Breast epithelium (tissue), 4 donors: ENCODE measurements around the gene CATSPER3. TPM values are rescaled to one million over a fixed set of nuclear protein-coding genes. Genes with fewer than 3 reads are reported as not detected.

ENCODE experiments used
- DNase-seq, 2 donors: peaks; one replicate each; pipeline ENCODE4 v3.0.0-alpha.2; 2019; ENCODE audit warnings: low spot score in 2 of 2
- H3K27ac ChIP-seq, 2 donors: fragments of 200-600 bp; sonication (generic) in 1 of 2; one replicate each; pipeline ENCODE4 v1.5.1; 2016 to 2019; ENCODE audit warnings: mild to moderate bottlenecking in 1 of 2
- H3K27me3 ChIP-seq, 2 donors: fragments of 200-600 bp; sonication (generic) in 1 of 2; one replicate each; pipeline versions ENCODE4 v1.5.1 to v1.6.0; 2017 to 2019; ENCODE audit warnings: control low read depth in 1 of 2, mild to moderate bottlenecking in 1 of 2
- H3K36me3 ChIP-seq: fragments of 200-600 bp; one replicate; pipeline ENCODE4 v1.5.1; 2019
- H3K4me1 ChIP-seq, 2 donors: fragments of 200-600 bp; sonication (generic); one replicate each; pipeline ENCODE4 v1.5.1; 2016 to 2019; ENCODE audit warnings: control low read depth in 1 of 2
- H3K4me3 ChIP-seq, 3 donors: fragments of 200-600 bp; sonication (generic); 1 replicate in 2 of 3; 2 replicates in 1 of 3; pipeline ENCODE4 v1.5.1; 2016 to 2019; ENCODE audit warnings: mild to moderate bottlenecking in 3 of 3, moderate library complexity in 2 of 3
- H3K9me3 ChIP-seq, 2 donors: fragments of 200-600 bp; sonication (generic) in 1 of 2; one replicate each; pipeline ENCODE4 v1.5.1; 2016 to 2019; ENCODE audit warnings: control low read depth in 1 of 2
- POLR2A ChIP-seq: fragments of 450-650 bp; IDR thresholded peaks from one replicate; pipeline ENCODE4 v1.6.1; 2016; ENCODE audit warnings: antibody characterized with exemption, mild to moderate bottlenecking, moderate library complexity
- POLR2AphosphoS5 ChIP-seq, 3 donors: sonication (generic); formaldehyde crosslinking; IDR thresholded peaks; one replicate each; pipeline ENCODE4 v1.6.1; 2017; ENCODE audit warnings: antibody characterized with exemption in 3 of 3
- intact Hi-C: fragments of 100-400 bp; cut with DNase I; formaldehyde crosslinking; loops from one replicate; pipeline ENCODE4 v1.15.1; 2023; ENCODE audit warnings: low total_unique reads
- total RNA-seq, 3 donors: library from RNA; depleted of rRNA; stranded (reverse); fragments of >200 nt; gene quantifications; one replicate each; pipeline ENCODE4 v1.1.0, GENCODE V29; 2016
- TF ChIP-seq, protein P1 (sequence below), 3 donors: fragments of 450-650 bp; IDR thresholded peaks; one replicate each; pipeline ENCODE4 v1.5.1; 2016 to 2017; ENCODE audit warnings: antibody characterized with exemption in 3 of 3, mild to moderate bottlenecking in 3 of 3, moderate library complexity in 3 of 3

The CATSPER3 gene
- total RNA-seq, 3 donors from 2014 or later: 0.32 to 0.44 TPM; not detected in 1

DNA sequence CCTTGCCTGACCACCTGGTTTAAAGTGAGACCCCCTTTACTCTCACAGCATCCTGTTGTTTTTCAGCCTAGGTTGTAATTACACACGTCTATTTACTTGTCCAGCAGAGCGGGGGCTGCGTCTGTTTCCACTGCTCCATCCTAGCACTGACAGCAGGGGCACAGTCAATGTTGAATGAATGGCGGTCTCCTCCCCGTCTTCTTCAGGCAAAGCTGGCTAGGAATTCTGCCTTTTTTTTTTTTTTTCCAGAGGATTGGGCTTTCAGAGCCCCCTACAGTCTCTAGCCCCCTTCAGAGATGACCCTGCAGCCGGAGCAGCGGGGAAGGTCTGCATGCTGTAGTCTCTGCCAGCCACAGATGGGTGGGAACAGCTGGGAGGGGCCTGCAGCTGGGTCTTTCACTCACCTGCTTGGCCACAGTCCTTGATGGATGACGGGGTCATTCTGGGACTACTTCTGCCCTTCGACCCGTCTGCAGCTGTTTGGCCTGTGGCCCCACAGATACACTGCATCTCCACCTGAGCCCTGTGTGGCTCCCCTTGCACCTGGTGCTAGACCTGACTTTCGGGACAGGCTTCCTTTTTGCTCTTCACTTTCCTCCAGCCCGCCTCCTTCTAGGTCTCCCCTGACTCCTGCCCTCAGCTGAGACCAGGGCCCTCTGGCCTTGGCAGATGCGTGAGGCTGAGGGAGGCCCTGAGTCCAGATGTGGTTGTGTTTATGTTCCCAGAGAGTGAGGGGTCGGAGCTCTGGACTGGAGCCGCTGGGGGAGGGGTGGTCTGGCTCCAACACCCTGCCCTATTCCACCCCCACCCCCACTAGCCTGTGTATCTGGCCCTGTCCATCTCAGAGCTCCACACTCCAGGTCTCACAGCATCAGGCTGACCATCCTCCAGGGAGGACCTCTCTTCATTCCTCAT is 58.3 kb downstream of the CATSPER3 start:
- Histone ChIP-seq H3K27me3 (peaks cover 3 to 40% of the 10 kb centered on the region in 2 donors), H3K4me1 (peaks cover 3% of the 10 kb centered on the region in 2 donors), H3K36me3 (no peaks in the 10 kb centered on the region), H3K9me3 (no peaks in the 10 kb centered on the region), H3K27ac (no peak overlapping the region), H3K4me3 (no peak overlapping the region)
- intact Hi-C loops: loop anchor here (5.0 kb wide), 1 partner anchor 1106 kb away; the partner anchor contains the start of gene SMAD5
- no peak for DNase-seq
- TF ChIP-seq POLR2A (no peak), POLR2AphosphoS5 (IDR thresholded peaks at IDR 0.05) (no peak)
- TF ChIP-seq, protein P1, sequence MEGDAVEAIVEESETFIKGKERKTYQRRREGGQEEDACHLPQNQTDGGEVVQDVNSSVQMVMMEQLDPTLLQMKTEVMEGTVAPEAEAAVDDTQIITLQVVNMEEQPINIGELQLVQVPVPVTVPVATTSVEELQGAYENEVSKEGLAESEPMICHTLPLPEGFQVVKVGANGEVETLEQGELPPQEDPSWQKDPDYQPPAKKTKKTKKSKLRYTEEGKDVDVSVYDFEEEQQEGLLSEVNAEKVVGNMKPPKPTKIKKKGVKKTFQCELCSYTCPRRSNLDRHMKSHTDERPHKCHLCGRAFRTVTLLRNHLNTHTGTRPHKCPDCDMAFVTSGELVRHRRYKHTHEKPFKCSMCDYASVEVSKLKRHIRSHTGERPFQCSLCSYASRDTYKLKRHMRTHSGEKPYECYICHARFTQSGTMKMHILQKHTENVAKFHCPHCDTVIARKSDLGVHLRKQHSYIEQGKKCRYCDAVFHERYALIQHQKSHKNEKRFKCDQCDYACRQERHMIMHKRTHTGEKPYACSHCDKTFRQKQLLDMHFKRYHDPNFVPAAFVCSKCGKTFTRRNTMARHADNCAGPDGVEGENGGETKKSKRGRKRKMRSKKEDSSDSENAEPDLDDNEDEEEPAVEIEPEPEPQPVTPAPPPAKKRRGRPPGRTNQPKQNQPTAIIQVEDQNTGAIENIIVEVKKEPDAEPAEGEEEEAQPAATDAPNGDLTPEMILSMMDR (IDR thresholded peaks at IDR 0.05): no peak

DNA sequence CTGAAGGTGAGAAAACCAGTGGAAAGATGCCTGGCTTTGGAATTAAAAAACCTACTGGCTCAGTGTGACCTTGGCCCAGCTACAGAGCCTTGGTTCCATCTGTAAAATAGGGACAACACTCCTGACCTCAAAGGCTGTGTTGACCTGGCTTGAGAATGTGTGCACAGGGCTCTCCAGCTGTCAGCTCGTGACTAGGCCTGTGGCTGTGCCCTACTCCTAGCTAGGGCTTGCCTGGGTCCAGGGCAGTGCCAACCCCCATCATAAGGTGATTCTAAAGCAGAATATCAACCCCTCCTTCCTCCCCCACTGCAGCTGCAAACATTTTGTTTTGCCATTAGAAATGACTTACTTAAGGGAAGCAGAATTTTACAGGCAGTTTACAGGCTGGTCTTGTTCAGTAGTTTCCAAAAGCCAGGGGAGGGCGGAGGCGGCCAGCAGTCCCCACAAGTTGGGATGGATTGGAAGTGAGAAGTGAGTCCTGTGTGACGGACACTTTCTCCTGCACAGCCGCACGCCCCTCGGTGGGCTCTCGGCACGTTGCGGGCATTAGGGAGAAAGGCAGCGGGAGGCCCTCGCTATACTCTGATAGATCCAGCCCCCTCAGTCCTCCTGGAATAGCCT is 59.0 kb downstream of the CATSPER3 start:
- intact Hi-C loops: loop anchor here (5.0 kb wide), 1 partner anchor 1106 kb away; the partner anchor contains the start of gene SMAD5
- Histone ChIP-seq H3K4me3 (no peak overlapping the region), H3K27ac (no peak overlapping the region), H3K9me3 (no peaks in the 10 kb centered on the region), H3K36me3 (no peaks in the 10 kb centered on the region), H3K27me3 (peaks cover 7 to 48% of the 10 kb centered on the region in 2 donors), H3K4me1 (peaks cover 8 to 9% of the 10 kb centered on the region in 2 donors)
- no peak for DNase-seq
- TF ChIP-seq, protein P1 (IDR thresholded peaks at IDR 0.05): no peak
- TF ChIP-seq POLR2AphosphoS5 (IDR thresholded peaks at IDR 0.05) (no peak), POLR2A (no peak)

DNA sequence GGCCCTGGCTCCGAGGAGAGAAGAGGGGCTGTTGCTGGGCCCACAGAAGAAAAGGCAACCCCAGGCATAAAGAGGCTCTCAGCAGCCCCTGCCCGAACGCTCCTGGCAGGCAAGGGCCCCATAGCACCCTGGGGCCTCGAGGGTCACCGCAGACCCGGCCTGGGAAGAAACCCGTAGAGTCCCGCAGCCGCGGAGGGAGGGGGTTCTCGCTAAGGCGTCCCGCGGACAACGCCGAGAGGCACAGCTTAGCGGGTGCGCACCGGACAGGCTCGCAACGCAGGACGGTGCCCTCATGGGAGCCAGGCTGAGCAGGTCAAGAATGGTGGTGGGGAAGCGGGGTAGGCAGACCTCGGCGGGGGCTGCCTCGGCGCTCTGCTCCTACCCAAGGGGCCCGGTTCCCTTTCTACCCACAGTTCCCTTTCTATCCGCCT is 59.6 kb downstream of the CATSPER3 start:
- Histone ChIP-seq H3K4me3 (no peak overlapping the region), H3K9me3 (no peaks in the 10 kb centered on the region), H3K36me3 (no peaks in the 10 kb centered on the region), H3K27ac (no peak overlapping the region), H3K4me1 (peaks cover 8 to 9% of the 10 kb centered on the region in 2 donors), H3K27me3 (peaks cover 7 to 53% of the 10 kb centered on the region in 2 donors)
- intact Hi-C loops: loop anchor here (5.0 kb wide), 1 partner anchor 1105 kb away; the partner anchor contains the start of gene SMAD5
- no peak for DNase-seq
- TF ChIP-seq POLR2A (no peak), POLR2AphosphoS5 (IDR thresholded peaks at IDR 0.05) (no peak)
- TF ChIP-seq, protein P1 (IDR thresholded peaks at IDR 0.05): no peak

DNA sequence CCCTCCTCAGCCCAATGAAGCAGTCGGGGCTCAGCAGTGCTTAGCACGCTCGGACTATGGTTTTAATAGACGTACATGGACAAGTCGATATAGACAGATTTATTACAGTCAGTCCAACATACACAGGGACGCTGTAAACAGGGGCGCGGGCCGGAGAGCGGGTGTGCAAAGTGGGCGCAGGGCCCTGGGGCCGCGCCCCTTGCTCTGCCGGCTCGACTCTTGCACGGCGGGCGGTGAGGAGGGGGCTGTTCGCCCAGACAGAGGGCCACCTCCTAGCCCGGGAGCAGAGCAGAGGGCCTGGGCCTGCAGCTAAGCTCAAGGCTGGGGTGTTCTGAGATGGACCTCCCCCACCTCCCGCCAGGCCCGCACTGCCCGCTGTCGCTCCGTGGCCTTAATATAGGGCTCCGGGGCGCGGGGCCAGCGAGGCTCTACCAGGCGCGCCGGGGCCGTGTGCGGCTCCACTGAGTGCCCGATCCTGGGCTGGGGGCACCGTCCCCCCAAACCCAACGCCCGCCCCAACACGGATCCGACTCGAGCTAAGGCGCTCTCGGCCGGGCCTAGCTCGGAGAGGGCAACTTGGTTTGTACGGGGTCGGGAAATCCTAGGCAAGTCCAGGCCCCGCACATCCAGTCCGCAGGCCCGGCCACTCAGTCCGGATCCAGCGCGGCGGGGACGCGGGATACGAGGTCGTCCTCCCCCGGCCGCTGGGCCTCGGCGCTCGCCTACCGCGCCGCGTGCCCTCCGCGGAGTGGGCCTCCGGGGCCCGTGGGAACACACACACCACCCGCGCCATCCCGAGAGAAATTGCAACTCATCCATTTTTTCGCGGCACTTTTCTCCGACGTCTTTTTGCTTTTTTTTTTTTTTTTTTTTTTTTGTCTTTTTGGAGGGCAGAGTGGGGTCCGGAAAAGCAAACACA is 60.2 kb downstream of the CATSPER3 start:
- H3K36me3 ChIP-seq: no peaks in the 10 kb centered on the region
- no peak for DNase-seq
- no peak overlapping the region for H3K4me3 ChIP-seq
- peaks cover 8 to 13% of the 10 kb centered on the region in 2 donors for H3K4me1 ChIP-seq
- peaks cover 7 to 60% of the 10 kb centered on the region in 2 donors for H3K27me3 ChIP-seq
- no peak overlapping the region for H3K27ac ChIP-seq
- intact Hi-C loops: loop anchor here (5.0 kb wide), 1 partner anchor 1104 kb away; the partner anchor contains the start of gene SMAD5
- no peaks in the 10 kb centered on the region for H3K9me3 ChIP-seq
- TF ChIP-seq POLR2AphosphoS5 (IDR thresholded peaks at IDR 0.05): no peak
- TF ChIP-seq, protein P1 (IDR thresholded peaks at IDR 0.05): no peak
- no peak for TF ChIP-seq POLR2A
